Mesendoderm (in vitro differentiated cells): ENCODE data around the gene CAMSAP2.

Experiments used
- DNase-seq: peaks from one replicate; pipeline ENCODE4 v3.0.0; 2013
- H2AK5ac ChIP-seq: 2 replicates; pipeline ENCODE4 v1.6.1; 2013; ENCODE audit warnings: low read length, inconsistent platforms
- H2BK120ac ChIP-seq: 2 replicates; pipeline ENCODE4 v1.6.1; 2013; ENCODE audit warnings: low read depth, mild to moderate bottlenecking, low read length, moderate library complexity, mixed read lengths
- H2BK15ac ChIP-seq: replicated peaks from 2 replicates; pipeline ENCODE4 v1.6.1; 2013; ENCODE audit warnings: low read depth, mild to moderate bottlenecking, moderate library complexity
- H2BK5ac ChIP-seq: 2 replicates; pipeline ENCODE4 v1.6.1; 2013; ENCODE audit warnings: low read length, inconsistent platforms
- H3K18ac ChIP-seq: 2 replicates; pipeline ENCODE4 v1.6.1; 2013; ENCODE audit warnings: mild to moderate bottlenecking, low read length, mixed read lengths
- H3K23ac ChIP-seq: one replicate; pipeline ENCODE4 v1.6.1; 2013; ENCODE audit warnings: low read length
- H3K27ac ChIP-seq: 2 replicates; pipeline ENCODE4 v1.5.1; 2013; ENCODE audit warnings: low read depth, mild to moderate bottlenecking, inconsistent platforms, low read length, moderate library complexity
- H3K27me3 ChIP-seq: 2 replicates; pipeline ENCODE4 v1.6.1; 2013; ENCODE audit warnings: low read length, control low read depth, mild to moderate bottlenecking, inconsistent platforms; ENCODE audit not compliant: insufficient read depth, poor library complexity
- H3K36me3 ChIP-seq: 2 replicates; pipeline ENCODE4 v1.6.1; 2013; ENCODE audit warnings: low read length, inconsistent platforms; ENCODE audit not compliant: control insufficient read depth, insufficient read depth
- H3K4ac ChIP-seq: one replicate; pipeline ENCODE4 v1.6.1; 2013; ENCODE audit warnings: low read depth, mild to moderate bottlenecking, low read length, moderate library complexity
- H3K4me1 ChIP-seq: 2 replicates; pipeline ENCODE4 v1.6.1; 2013; ENCODE audit warnings: low read depth, low read length, inconsistent platforms; ENCODE audit not compliant: control insufficient read depth
- H3K4me2 ChIP-seq: 2 replicates; pipeline ENCODE4 v1.6.1; 2013; ENCODE audit warnings: low read length
- H3K4me3 ChIP-seq: 2 replicates; pipeline ENCODE4 v1.5.1; 2013; ENCODE audit warnings: mild to moderate bottlenecking, low read length
- H3K56ac ChIP-seq: one replicate; pipeline ENCODE4 v1.6.1; 2013; ENCODE audit warnings: low read length
- H3K79me1 ChIP-seq: 2 replicates; pipeline ENCODE4 v1.6.1; 2013; ENCODE audit warnings: low read length, inconsistent platforms
- H3K79me2 ChIP-seq: 2 replicates; pipeline ENCODE4 v1.6.1; 2013; ENCODE audit warnings: mild to moderate bottlenecking, low read length; ENCODE audit not compliant: control insufficient read depth, insufficient read depth
- H3K9ac ChIP-seq: 2 replicates; pipeline ENCODE4 v1.6.1; 2013; ENCODE audit warnings: low read length, inconsistent platforms
- H4K5ac ChIP-seq: one replicate; pipeline ENCODE4 v1.6.1; 2013; ENCODE audit warnings: low read length
- H4K8ac ChIP-seq: one replicate; pipeline ENCODE4 v1.6.1; 2013; ENCODE audit warnings: low read depth, mild to moderate bottlenecking, control low read depth, low read length, moderate library complexity
- WGBS: extraction: QIAGEN DNeasy Blood & Tissue Kit; methylation state at CpG from one replicate; pipeline ENCODE4 v1.1.7; 2013; ENCODE audit warnings: low lambda C conversion rate, missing lambda C conversion rate; ENCODE audit not compliant: insufficient coverage; ENCODE audit errors: extremely low coverage; 5-methylcytosine and 5-hydroxymethylcytosine counted together

Gene CAMSAP2

GRCh38 chr1:200874694-200875093 is 136.0 kb downstream of the CAMSAP2 start:
- H3K9ac ChIP-seq = no peak overlapping the region
- peaks cover 6% of the 10 kb centered on the region for H3K4me1 ChIP-seq
- H3K4me2 ChIP-seq = no peak overlapping the region
- H2AK5ac ChIP-seq = no peak overlapping the region
- DNase-seq = no peak
- H3K23ac ChIP-seq = no peak overlapping the region
- H2BK5ac ChIP-seq = no peak overlapping the region
- no CpG with 5 or more reads among the region's 6 CpGs for WGBS
- H4K8ac ChIP-seq = no peak overlapping the region
- no peak overlapping the region for H3K27ac ChIP-seq
- H4K5ac ChIP-seq = no peak overlapping the region
- H3K4me3 ChIP-seq = no peak overlapping the region
- H3K4ac ChIP-seq = no peak overlapping the region
- no peak overlapping the region for H2BK120ac ChIP-seq
- H2BK15ac ChIP-seq = no peak overlapping the region
- H3K27me3 ChIP-seq = no peaks in the 10 kb centered on the region
- no peaks in the 10 kb centered on the region for H3K36me3 ChIP-seq
- H3K79me1 ChIP-seq = no peaks in the 10 kb centered on the region
- H3K18ac ChIP-seq = no peak overlapping the region
- no peak overlapping the region for H3K56ac ChIP-seq
- no peaks in the 10 kb centered on the region for H3K79me2 ChIP-seq

- Histone ChIP-seq H2BK5ac (no peak overlapping the region), H4K5ac (no peak overlapping the region), H3K56ac (peak overlapping the region; percentile 34)
These were observed 136.7 kb downstream of the CAMSAP2 start for GRCh38 chr1:200875416-200875815.

DNA sequence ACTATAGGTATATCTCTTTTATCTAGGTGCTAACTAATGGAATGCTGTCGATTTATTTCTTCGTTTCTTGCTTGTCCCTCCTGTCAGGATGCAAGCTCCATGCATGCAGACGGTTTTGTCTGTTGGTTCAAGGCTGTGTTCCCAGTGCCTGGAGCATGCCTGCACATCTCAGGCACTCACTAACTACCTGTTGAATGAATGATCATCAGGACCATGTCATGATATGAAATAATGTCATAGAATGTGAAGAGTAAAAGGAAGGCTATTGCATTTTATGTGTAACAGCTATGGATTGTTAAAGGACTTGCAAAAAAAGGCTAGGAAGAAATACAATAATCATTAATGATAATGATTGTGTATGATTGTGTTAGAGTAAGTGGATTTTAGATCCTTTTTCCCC is 138.3 kb downstream of the CAMSAP2 start:
- H2BK5ac ChIP-seq = no peak overlapping the region
- no peak overlapping the region for H3K4me3 ChIP-seq
- H3K79me2 ChIP-seq = no peaks in the 10 kb centered on the region
- H3K27ac ChIP-seq = no peak overlapping the region
- H3K4me2 ChIP-seq = no peak overlapping the region
- H3K9ac ChIP-seq = no peak overlapping the region
- H4K8ac ChIP-seq = no peak overlapping the region
- no peak overlapping the region for H2BK120ac ChIP-seq
- no peaks in the 10 kb centered on the region for H3K79me1 ChIP-seq
- H2AK5ac ChIP-seq = no peak overlapping the region
- H3K36me3 ChIP-seq = no peaks in the 10 kb centered on the region
- H4K5ac ChIP-seq = no peak overlapping the region
- WGBS = no CpG with 5 or more reads among the region's 3 CpGs
- H3K56ac ChIP-seq = no peak overlapping the region
- H3K18ac ChIP-seq = no peak overlapping the region
- H3K23ac ChIP-seq = no peak overlapping the region
- DNase-seq = no peak
- H3K27me3 ChIP-seq = no peaks in the 10 kb centered on the region
- no peak overlapping the region for H3K4ac ChIP-seq
- H3K4me1 ChIP-seq = peaks cover 6% of the 10 kb centered on the region
- no peak overlapping the region for H2BK15ac ChIP-seq

More at GRCh38 chr1:200875416-200875815, 136.7 kb downstream of the CAMSAP2 start:
- no peak for DNase-seq
- no peaks in the 10 kb centered on the region for H3K79me1 ChIP-seq
- H3K27ac ChIP-seq = no peak overlapping the region
- no peaks in the 10 kb centered on the region for H3K79me2 ChIP-seq
- H3K23ac ChIP-seq = no peak overlapping the region
- no peak overlapping the region for H2BK15ac ChIP-seq
- H2AK5ac ChIP-seq = no peak overlapping the region
- WGBS = no CpG with 5 or more reads among the region's 5 CpGs
- no peak overlapping the region for H3K4ac ChIP-seq
- no peak overlapping the region for H2BK120ac ChIP-seq
- no peak overlapping the region for H3K4me3 ChIP-seq
- H3K4me1 ChIP-seq = peaks cover 6% of the 10 kb centered on the region
- H3K36me3 ChIP-seq = no peaks in the 10 kb centered on the region
- H3K9ac ChIP-seq = no peak overlapping the region
- H3K18ac ChIP-seq = no peak overlapping the region
- peak overlapping the region; percentile 28 for H4K8ac ChIP-seq
- no peaks in the 10 kb centered on the region for H3K27me3 ChIP-seq
- no peak overlapping the region for H3K4me2 ChIP-seq

DNA sequence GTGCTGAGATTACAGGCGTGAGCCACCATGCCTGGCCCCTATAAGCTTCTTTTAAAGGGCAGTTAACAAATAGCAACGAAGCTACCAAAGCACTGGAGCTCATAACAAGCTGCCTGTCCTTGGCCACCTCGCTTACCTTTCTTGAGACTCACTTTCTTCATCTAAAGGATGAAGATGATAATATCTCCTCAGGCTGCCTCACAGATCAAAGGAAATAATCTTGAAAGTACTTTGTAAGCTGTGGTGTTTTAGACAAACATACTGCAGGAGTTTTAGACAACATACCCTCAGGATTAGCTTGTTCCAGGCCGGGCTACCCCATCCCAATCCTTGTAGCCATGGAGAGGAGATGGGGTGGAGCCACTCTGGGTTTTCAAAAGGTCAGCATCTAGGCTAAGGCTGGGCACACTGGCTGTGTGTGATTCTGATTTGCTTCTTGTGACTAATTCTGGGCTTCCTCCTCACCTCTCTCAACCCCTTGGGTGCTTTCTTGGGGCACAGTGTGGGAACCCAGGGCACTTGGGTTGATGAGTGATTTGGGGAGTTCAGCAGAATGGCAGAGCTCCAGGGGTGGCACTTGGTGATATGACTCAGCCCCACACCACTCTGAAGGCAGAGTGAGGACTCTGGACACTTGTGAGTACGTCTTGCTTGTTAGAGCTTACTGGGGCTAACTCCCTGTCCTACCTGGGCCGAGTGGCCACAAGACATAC is 139.3 kb downstream of the CAMSAP2 start:
- no peak overlapping the region for H2BK5ac ChIP-seq
- H3K79me2 ChIP-seq = no peaks in the 10 kb centered on the region
- H3K36me3 ChIP-seq = no peaks in the 10 kb centered on the region
- H3K4ac ChIP-seq = no peak overlapping the region
- no peaks in the 10 kb centered on the region for H3K79me1 ChIP-seq
- peaks cover 6% of the 10 kb centered on the region for H3K4me1 ChIP-seq
- no peak overlapping the region for H4K8ac ChIP-seq
- H4K5ac ChIP-seq = no peak overlapping the region
- no peak overlapping the region for H3K23ac ChIP-seq
- no peak overlapping the region for H3K18ac ChIP-seq
- H3K56ac ChIP-seq = no peak overlapping the region
- H3K27me3 ChIP-seq = no peaks in the 10 kb centered on the region
- WGBS = no CpG with 5 or more reads among the region's 6 CpGs
- H3K9ac ChIP-seq = no peak overlapping the region
- no peak for DNase-seq
- H2BK120ac ChIP-seq = no peak overlapping the region
- H3K4me2 ChIP-seq = no peak overlapping the region
- H2AK5ac ChIP-seq = no peak overlapping the region
- H3K4me3 ChIP-seq = no peak overlapping the region
- H3K27ac ChIP-seq = no peak overlapping the region
- H2BK15ac ChIP-seq = no peak overlapping the region

GRCh38 chr1:200880212-200880611 is 141.5 kb downstream of the CAMSAP2 start:
- Histone ChIP-seq H3K4me3 (no peak overlapping the region), H3K4me1 (peaks cover 6% of the 10 kb centered on the region), H3K27ac (no peak overlapping the region), H3K79me1 (no peaks in the 10 kb centered on the region), H2AK5ac (no peak overlapping the region), H3K4ac (no peak overlapping the region), H3K56ac (no peak overlapping the region), H2BK120ac (no peak overlapping the region), H2BK5ac (no peak overlapping the region), H3K18ac (no peak overlapping the region), H3K23ac (no peak overlapping the region), H3K27me3 (no peaks in the 10 kb centered on the region), H3K4me2 (no peak overlapping the region), H3K79me2 (no peaks in the 10 kb centered on the region), H4K5ac (no peak overlapping the region), H2BK15ac (no peak overlapping the region), H3K9ac (no peak overlapping the region), H3K36me3 (no peaks in the 10 kb centered on the region), H4K8ac (no peak overlapping the region)
- no CpG with 5 or more reads among the region's 3 CpGs for WGBS
- DNase-seq = no peak

DNA sequence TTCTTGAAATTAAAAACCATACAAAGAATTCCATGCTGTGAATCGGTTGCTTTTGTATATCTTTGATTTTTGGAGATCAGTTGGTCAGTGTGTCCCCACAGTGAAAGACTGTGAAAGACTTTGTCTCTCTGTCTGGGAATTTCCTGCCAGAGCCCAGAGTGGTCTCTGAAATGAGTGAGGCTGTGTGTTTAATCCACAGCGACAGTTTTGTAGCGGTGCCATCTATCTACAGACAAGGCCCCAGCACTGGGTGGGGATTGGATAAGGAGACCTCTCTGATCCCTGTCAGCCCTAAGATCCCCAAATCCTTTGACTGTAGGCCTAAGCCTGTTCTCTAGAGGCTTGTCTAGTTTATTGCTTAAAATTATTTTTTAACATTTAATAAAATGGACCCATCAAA is 144.4 kb downstream of the CAMSAP2 start:
- Histone ChIP-seq H4K5ac (no peak overlapping the region), H3K9ac (no peak overlapping the region), H2BK120ac (no peak overlapping the region), H3K27ac (no peak overlapping the region), H3K79me1 (no peaks in the 10 kb centered on the region), H3K4ac (no peak overlapping the region), H3K18ac (no peak overlapping the region), H3K4me3 (no peak overlapping the region), H3K79me2 (no peaks in the 10 kb centered on the region), H3K27me3 (no peaks in the 10 kb centered on the region), H4K8ac (no peak overlapping the region), H3K23ac (no peak overlapping the region), H2AK5ac (no peak overlapping the region), H2BK5ac (no peak overlapping the region), H2BK15ac (no peak overlapping the region), H3K36me3 (no peaks in the 10 kb centered on the region), H3K4me2 (no peak overlapping the region), H3K56ac (no peak overlapping the region), H3K4me1 (peaks cover 2% of the 10 kb centered on the region)
- no CpG with 5 or more reads among the region's 3 CpGs for WGBS
- no peak for DNase-seq
